Vagina (tissue), 2 donors: Measurements from ENCODE around the gene GNG7. TPM values are rescaled to one million over a fixed set of nuclear protein-coding genes. Genes with fewer than 3 reads are reported as not detected.

ENCODE experiments used
- DNase-seq, 2 donors: peaks; one replicate each; pipeline ENCODE4 v3.0.0-alpha.2; 2017; ENCODE audit errors: extremely low spot score in 2 of 2
- H3K27ac ChIP-seq: fragments of 200-600 bp; sonication (generic); one replicate; pipeline ENCODE4 v1.5.1; 2019
- H3K27me3 ChIP-seq: fragments of 200-600 bp; sonication (generic); one replicate; pipeline ENCODE4 v1.5.1; 2019
- H3K36me3 ChIP-seq, 2 donors: fragments of 200-600 bp; sonication (generic); one replicate each; pipeline ENCODE4 v1.5.1; 2017 to 2019
- H3K4me1 ChIP-seq: fragments of 200-600 bp; sonication (generic); one replicate; pipeline ENCODE4 v1.5.1; 2019
- H3K4me3 ChIP-seq, 2 donors: fragments of 200-600 bp; sonication (generic); 1 replicate in 1 of 2; 2 replicates in 1 of 2; pipeline ENCODE4 v1.5.1; 2016 to 2019
- H3K9me3 ChIP-seq: fragments of 200-600 bp; sonication (generic); one replicate; pipeline ENCODE4 v1.5.1; 2019
- POLR2A ChIP-seq, 2 donors: fragments of 450-650 bp; IDR thresholded peaks; one replicate each; pipeline ENCODE4 v1.6.1; 2017; ENCODE audit warnings: antibody characterized with exemption in 2 of 2, mild to moderate bottlenecking in 2 of 2, moderate library complexity in 2 of 2
- POLR2AphosphoS5 ChIP-seq, 2 donors: sonication (generic); formaldehyde crosslinking; IDR thresholded peaks; one replicate each; pipeline ENCODE4 v1.9.0; 2017; ENCODE audit warnings: antibody characterized with exemption in 2 of 2, mild to moderate bottlenecking in 2 of 2, low read depth in 1 of 2; ENCODE audit not compliant: insufficient read depth in 1 of 2
- intact Hi-C: fragments of 100-400 bp; cut with DNase I; formaldehyde crosslinking; loops from one replicate; pipeline ENCODE4 v1.15.1; 2023
- total RNA-seq: library from RNA; depleted of rRNA; stranded (reverse); fragments of >200 nt; gene quantifications from one replicate; pipeline ENCODE4 v1.2.3, GENCODE V29; 2016
- TF ChIP-seq, protein P1 (sequence below), 3 experiments: fragments of 450-650 bp in 2 of 3; fragments of 200-600 bp in 1 of 3; sonication (generic) in 1 of 3; IDR thresholded peaks; one replicate each; pipeline ENCODE4 v1.5.1; 2017 to 2019; ENCODE audit warnings: antibody characterized with exemption in 3 of 3, mild to moderate bottlenecking in 2 of 3, moderate library complexity in 2 of 3

The GNG7 gene
- total RNA-seq, 1 donor from 2014 or later: 2.0 TPM

DNA sequence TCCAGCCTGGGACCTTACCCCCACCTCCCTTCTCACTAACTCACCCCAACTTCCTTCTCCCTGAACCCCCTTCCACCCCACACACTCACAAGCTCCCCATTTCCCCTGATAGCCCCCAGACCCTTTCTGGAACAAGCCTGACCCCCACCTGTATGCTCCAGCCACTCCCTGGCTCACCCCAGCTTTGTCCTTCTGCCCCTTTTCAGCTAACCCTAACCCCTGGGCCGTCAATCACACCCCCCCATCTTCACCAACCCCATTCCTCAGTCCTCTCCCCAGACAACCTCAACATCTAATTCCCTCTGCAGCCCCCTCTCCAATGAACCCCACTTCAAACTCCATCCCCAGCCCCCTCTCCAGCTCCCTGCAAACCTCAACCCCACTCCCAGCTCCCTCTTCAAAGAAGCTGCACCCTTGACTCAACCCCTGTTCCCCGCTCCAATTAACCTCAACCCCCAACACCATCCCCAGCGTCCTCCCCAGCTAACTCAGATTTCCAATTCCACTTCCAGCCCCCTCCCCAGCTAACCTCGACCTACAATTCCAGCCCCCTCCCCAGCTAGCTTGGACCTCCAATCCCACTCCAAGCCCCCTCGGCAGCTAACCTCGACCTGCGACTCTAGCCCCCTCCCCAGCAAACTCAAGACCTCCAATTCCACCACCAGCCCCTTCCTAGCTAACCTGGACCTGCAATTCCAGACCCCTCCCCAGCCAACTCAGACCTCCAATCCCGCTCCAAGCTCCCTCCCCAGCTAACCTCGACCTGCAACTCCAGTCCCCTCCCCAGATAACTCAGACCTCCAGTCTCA is 929 bp downstream of the GNG7 start:
- Histone ChIP-seq H3K4me1 (peaks cover 13% of the 10 kb centered on the region), H3K27me3 (no peaks in the 10 kb centered on the region), H3K4me3 (peak overlapping the region; percentile 48 to 70), H3K27ac (no peak overlapping the region), H3K9me3 (no peaks in the 10 kb centered on the region), H3K36me3 (no peaks in the 10 kb centered on the region)
- intact Hi-C loops: no loop called here
- TF ChIP-seq POLR2A (IDR thresholded peaks at IDR 0.05): no peak
- TF ChIP-seq, protein P1, sequence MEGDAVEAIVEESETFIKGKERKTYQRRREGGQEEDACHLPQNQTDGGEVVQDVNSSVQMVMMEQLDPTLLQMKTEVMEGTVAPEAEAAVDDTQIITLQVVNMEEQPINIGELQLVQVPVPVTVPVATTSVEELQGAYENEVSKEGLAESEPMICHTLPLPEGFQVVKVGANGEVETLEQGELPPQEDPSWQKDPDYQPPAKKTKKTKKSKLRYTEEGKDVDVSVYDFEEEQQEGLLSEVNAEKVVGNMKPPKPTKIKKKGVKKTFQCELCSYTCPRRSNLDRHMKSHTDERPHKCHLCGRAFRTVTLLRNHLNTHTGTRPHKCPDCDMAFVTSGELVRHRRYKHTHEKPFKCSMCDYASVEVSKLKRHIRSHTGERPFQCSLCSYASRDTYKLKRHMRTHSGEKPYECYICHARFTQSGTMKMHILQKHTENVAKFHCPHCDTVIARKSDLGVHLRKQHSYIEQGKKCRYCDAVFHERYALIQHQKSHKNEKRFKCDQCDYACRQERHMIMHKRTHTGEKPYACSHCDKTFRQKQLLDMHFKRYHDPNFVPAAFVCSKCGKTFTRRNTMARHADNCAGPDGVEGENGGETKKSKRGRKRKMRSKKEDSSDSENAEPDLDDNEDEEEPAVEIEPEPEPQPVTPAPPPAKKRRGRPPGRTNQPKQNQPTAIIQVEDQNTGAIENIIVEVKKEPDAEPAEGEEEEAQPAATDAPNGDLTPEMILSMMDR (IDR thresholded peaks at IDR 0.05): no peak
- TF ChIP-seq POLR2AphosphoS5 (IDR thresholded peaks at IDR 0.05; ENCODE audit: insufficient read depth in 1 of 2, low read depth in 1 of 2): no peak
- no peak for DNase-seq

DNA sequence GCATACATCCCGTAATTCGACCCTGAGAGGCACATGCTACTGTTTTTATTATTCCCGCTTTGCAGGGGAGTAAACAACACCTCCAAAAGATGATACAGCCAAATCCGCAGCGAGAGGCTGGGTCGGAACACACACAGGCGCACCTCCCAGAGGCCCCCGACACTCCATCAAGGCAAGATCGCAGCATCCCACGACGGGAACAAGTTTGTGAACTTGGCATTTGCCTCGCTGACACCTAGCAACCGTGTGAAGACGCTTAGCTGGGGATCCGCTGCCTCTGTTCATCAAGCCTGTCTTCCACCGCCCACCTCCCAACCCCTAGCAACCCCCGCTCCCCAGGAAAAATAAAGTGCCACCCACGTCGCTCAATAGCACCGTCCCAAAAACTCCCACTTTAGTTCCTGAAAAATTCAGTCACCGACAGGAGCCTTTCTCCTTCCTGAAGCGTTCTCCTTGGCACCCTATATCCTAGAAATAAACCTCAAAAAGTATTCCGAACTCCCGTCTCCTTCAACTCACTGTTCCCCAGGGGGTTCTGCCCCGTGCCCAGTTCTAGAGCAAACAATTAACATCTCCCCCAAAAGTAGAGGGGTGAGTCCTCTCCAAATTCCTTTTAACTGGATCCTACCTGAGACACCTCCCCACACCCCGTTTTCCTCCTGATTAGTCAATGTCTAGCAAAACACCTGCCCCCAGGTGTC is 1.7 kb downstream of the GNG7 start:
- intact Hi-C loops: no loop called here
- H3K4me3 ChIP-seq: no peak overlapping the region
- no peaks in the 10 kb centered on the region for H3K27me3 ChIP-seq
- peaks cover 13% of the 10 kb centered on the region for H3K4me1 ChIP-seq
- TF ChIP-seq POLR2A (IDR thresholded peaks at IDR 0.05) (no peak), POLR2AphosphoS5 (IDR thresholded peaks at IDR 0.05; ENCODE audit: insufficient read depth in 1 of 2, low read depth in 1 of 2) (no peak)
- TF ChIP-seq, protein P1 (IDR thresholded peaks at IDR 0.05): no peak
- H3K27ac ChIP-seq: no peak overlapping the region
- H3K9me3 ChIP-seq: no peaks in the 10 kb centered on the region
- DNase-seq: no peak
- no peaks in the 10 kb centered on the region for H3K36me3 ChIP-seq

DNA sequence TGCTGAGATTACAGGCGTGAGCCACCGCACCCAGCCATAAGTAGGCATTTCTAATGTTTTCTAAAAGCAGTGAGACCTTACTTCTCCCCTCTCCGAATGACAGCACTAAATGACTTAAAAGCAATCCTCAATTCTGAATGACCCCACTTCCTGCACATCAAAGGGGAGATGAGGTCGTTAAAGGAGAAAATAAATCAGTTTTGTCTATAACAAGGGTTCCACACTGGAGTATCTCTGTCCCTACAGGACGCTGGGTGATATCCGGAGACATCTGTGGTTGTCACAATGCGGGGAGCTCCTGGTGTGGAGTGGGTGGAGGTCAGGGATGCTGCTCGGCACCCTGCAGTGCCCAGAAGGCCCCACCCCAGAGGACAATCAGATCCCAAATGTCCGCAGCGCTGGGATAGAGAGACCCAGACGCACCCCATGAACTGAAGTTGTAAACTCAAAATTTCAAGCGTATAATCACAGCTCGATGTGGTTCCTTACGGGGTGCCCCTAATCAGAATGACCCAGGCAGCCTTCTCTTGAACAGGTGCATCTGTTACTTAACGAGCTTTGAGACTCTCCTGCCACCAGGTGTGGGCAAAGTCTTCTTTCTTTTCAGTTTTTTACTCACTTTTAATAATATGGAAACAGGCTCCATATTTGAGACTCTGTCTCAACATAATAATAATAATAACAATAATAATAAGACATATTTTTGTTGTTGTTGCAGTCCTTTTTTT is 2.9 kb downstream of the GNG7 start:
- Histone ChIP-seq H3K9me3 (no peaks in the 10 kb centered on the region), H3K4me3 (no peak overlapping the region), H3K27me3 (no peaks in the 10 kb centered on the region), H3K36me3 (no peaks in the 10 kb centered on the region), H3K27ac (no peak overlapping the region), H3K4me1 (peaks cover 22% of the 10 kb centered on the region)
- DNase-seq: no peak
- intact Hi-C loops: no loop called here
- no peak for TF ChIP-seq POLR2A (IDR thresholded peaks at IDR 0.05)
- TF ChIP-seq, protein P1 (IDR thresholded peaks at IDR 0.05): no peak
- no peak for TF ChIP-seq POLR2AphosphoS5 (IDR thresholded peaks at IDR 0.05; ENCODE audit: insufficient read depth in 1 of 2, low read depth in 1 of 2)

DNA sequence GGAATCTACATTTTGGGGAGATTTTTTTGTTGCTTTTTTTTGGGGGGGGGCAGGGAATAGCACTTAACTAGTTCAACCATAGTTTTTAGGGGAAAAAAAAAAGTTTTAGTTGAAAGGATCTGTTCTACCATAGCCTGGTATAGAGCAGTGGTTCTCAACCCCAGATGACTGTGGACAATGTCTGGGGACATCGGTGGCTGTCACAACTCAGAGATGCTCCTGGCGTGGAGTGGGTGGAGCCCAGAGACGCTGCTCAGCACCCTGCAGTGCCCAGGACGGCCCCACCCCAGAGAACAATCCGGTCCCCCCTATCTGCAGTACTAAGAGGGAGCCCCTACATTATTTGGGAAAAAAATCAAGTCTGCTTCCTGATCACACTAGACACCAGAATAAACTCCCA is 8.3 kb downstream of the GNG7 start:
- H3K36me3 ChIP-seq: no peaks in the 10 kb centered on the region
- H3K9me3 ChIP-seq: no peaks in the 10 kb centered on the region
- H3K27ac ChIP-seq: no peak overlapping the region
- DNase-seq: no peak
- intact Hi-C loops: no loop called here
- H3K4me3 ChIP-seq: no peak overlapping the region
- H3K27me3 ChIP-seq: no peaks in the 10 kb centered on the region
- H3K4me1 ChIP-seq: peaks cover 9% of the 10 kb centered on the region
- TF ChIP-seq, protein P1 (IDR thresholded peaks at IDR 0.05): no peak
- no peak for TF ChIP-seq POLR2A (IDR thresholded peaks at IDR 0.05)
- TF ChIP-seq POLR2AphosphoS5 (IDR thresholded peaks at IDR 0.05; ENCODE audit: insufficient read depth in 1 of 2, low read depth in 1 of 2): no peak
